Endodermal cell (in vitro differentiated cells): ENCODE measurements around the gene ATP5ME. TPM values are rescaled to one million over a fixed set of nuclear protein-coding genes. Genes with fewer than 3 reads are reported as not detected.

Experiments used
- DNase-seq: peaks from one replicate; pipeline ENCODE4 v3.0.0-alpha.2; 2017
- H3K27ac ChIP-seq: 2 replicates; pipeline ENCODE4 v1.5.1; 2013; ENCODE audit warnings: mild to moderate bottlenecking, low read depth, low read length, moderate library complexity
- H3K27me3 ChIP-seq: 2 replicates; pipeline ENCODE4 v1.6.1; 2013; ENCODE audit warnings: mild to moderate bottlenecking, low read length, moderate library complexity; ENCODE audit not compliant: insufficient read depth, control insufficient read depth, poor library complexity, severe bottlenecking
- H3K36me3 ChIP-seq: 2 replicates; pipeline ENCODE4 v1.7.0; 2013; ENCODE audit warnings: mild to moderate bottlenecking, low read length, moderate library complexity; ENCODE audit not compliant: control insufficient read depth, insufficient read depth
- H3K4me1 ChIP-seq: one replicate; pipeline ENCODE4 v1.7.0; 2013; ENCODE audit warnings: low read length; ENCODE audit not compliant: control insufficient read depth, insufficient read depth
- H3K4me3 ChIP-seq: 2 replicates; pipeline ENCODE4 v1.5.1; 2013; ENCODE audit warnings: mild to moderate bottlenecking, low read length, moderate library complexity
- H3K9ac ChIP-seq: 2 replicates; pipeline ENCODE4 v1.6.1; 2013; ENCODE audit warnings: mild to moderate bottlenecking, low read length, moderate library complexity; ENCODE audit not compliant: poor library complexity, severe bottlenecking; ENCODE audit errors: extremely low read depth
- H3K9me3 ChIP-seq: 2 replicates; pipeline ENCODE4 v1.6.1; 2013; ENCODE audit warnings: mild to moderate bottlenecking, low read length, moderate library complexity; ENCODE audit not compliant: control insufficient read depth
- H3K27ac Mint-ChIP-seq: 2 replicates; pipeline ENCODE4 v1.8.0; 2020; ENCODE audit warnings: mixed read lengths
- H3K27me3 Mint-ChIP-seq: 2 replicates; pipeline ENCODE4 v1.8.0; 2021; ENCODE audit warnings: mild to moderate bottlenecking, mixed read lengths; ENCODE audit not compliant: insufficient read depth
- H3K36me3 Mint-ChIP-seq: 2 replicates; pipeline ENCODE4 v1.8.0; 2020; ENCODE audit warnings: low read depth, mixed read lengths
- H3K4me1 Mint-ChIP-seq: 2 replicates; pipeline ENCODE4 v1.8.0; 2020; ENCODE audit warnings: mixed read lengths
- H3K4me3 Mint-ChIP-seq: 2 replicates; pipeline ENCODE4 v1.8.0; 2020; ENCODE audit warnings: mild to moderate bottlenecking, moderate library complexity, mixed read lengths
- H3K9me3 Mint-ChIP-seq: 2 replicates; pipeline ENCODE4 v1.8.0; 2020; ENCODE audit warnings: mild to moderate bottlenecking, mixed read lengths
- CTCF ChIP-seq: fragments of 200-600 bp; sonication (generic); conservative IDR thresholded peaks from 2 replicates; pipeline ENCODE4 v1.5.0; 2021; ENCODE audit warnings: antibody characterized with exemption, mild to moderate bottlenecking
- WGBS, 2 experiments: methylation state at CpG; one replicate each; pipeline versions ENCODE4 v1.1.5 to v1.1.7; 2013; ENCODE audit warnings: missing lambda C conversion rate in 2 of 2, mixed read lengths in 1 of 2; ENCODE audit not compliant: insufficient coverage in 1 of 2, insufficient read length in 1 of 2; 5-methylcytosine and 5-hydroxymethylcytosine counted together
- total RNA-seq, 2 donors: library from RNA; stranded (reverse); fragmentation: NEBNext Ultra II Directional in 1 of 2; extraction: Animal tissue kit (Norgen Biotek cat#: 25700) in 1 of 2; gene quantifications; 2 replicates in 1 of 2; 3 replicates in 1 of 2; pipeline ENCODE4 v1.2.1, GENCODE V29; 2021

Gene ATP5ME
- total RNA-seq, 2 donors from 2014 or later: 407 to 456 TPM

DNA sequence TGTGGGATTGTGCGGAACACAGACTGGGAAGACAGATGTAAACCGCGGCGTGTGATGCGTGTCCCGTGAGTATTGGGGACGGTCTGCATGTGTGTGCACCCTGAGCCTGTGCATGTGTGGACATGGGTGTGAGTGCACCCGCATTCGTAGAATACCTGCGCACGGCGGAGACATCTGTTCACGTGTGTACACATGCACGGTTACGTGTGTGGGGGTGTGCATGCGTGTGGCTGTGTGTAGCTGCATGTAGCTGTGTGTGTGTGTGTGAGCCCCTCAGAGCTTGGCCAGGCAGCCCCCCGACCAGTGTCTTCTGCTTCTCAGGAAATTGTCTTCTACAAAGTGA, 19.6 kb downstream of the ATP5ME start:
- Mint-ChIP-seq H3K27ac (no peak overlapping the region), H3K9me3 (no peaks in the 10 kb centered on the region), H3K4me3 (no peak overlapping the region), H3K36me3 (no peaks in the 10 kb centered on the region), H3K27me3 (no peaks in the 10 kb centered on the region), H3K4me1 (no peaks in the 10 kb centered on the region)
- no peak for TF ChIP-seq CTCF
- Histone ChIP-seq H3K9ac (no peak overlapping the region), H3K4me1 (no peaks in the 10 kb centered on the region), H3K4me3 (no peak overlapping the region), H3K27me3 (no peaks in the 10 kb centered on the region), H3K9me3 (no peaks in the 10 kb centered on the region), H3K27ac (no peak overlapping the region), H3K36me3 (no peaks in the 10 kb centered on the region)
- 93 to 95% methylated on average over 16 to 17 of the region's 17 CpGs for WGBS, 2 experiments
- DNase-seq: no peak

DNA sequence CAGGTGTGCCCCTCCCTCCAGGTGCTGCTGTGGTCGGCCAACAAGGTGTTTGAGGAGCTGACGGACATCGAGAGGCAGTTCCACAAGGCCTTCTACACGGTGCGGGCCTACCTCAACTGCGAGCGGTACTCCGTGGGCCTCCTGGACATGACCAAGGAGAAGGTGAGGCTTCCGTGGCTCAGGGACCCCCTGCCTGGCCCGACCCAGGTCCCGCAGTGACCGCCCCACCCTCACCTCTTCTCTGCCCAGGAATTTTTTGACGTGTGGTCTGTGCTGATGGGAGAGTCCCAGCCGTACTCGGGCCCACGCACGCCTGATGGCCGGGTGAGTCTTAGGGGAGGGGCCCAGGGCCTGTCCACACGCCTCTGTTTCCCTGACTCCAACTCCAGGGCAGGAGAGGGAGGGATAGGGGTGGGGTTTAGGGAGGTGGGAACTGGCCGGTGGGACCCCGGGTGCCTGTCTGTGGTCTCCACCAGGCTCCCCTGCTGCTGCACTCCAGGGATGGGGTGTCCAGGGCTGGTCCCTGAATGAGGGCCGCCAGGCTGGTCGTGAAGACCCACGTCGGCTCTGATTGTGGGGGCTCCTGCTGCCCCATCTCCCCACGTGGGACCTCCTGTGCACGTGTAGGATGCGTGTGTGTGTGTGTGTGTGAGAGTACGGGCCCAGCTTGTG, 20.1 kb downstream of the ATP5ME start:
- 91 to 97% methylated on average over 7 to 29 of the region's 29 CpGs for WGBS, 2 experiments
- no peaks in the 10 kb centered on the region for H3K36me3 Mint-ChIP-seq
- H3K4me1 Mint-ChIP-seq: no peaks in the 10 kb centered on the region
- H3K27me3 Mint-ChIP-seq: no peaks in the 10 kb centered on the region
- H3K27ac Mint-ChIP-seq: no peak overlapping the region
- no peak overlapping the region for H3K4me3 Mint-ChIP-seq
- no peak overlapping the region for H3K9ac ChIP-seq
- H3K27ac ChIP-seq: no peak overlapping the region
- H3K9me3 ChIP-seq: no peaks in the 10 kb centered on the region
- DNase-seq: no peak
- no peak overlapping the region for H3K4me3 ChIP-seq
- H3K4me1 ChIP-seq: no peaks in the 10 kb centered on the region
- no peaks in the 10 kb centered on the region for H3K36me3 ChIP-seq
- H3K27me3 ChIP-seq: no peaks in the 10 kb centered on the region
- H3K9me3 Mint-ChIP-seq: no peaks in the 10 kb centered on the region
- no peak for TF ChIP-seq CTCF

GRCh38 chr4:653080-653821, 20.8 kb downstream of the ATP5ME start:
- Mint-ChIP-seq H3K9me3 (no peaks in the 10 kb centered on the region), H3K4me1 (no peaks in the 10 kb centered on the region), H3K27ac (no peak overlapping the region), H3K36me3 (no peaks in the 10 kb centered on the region), H3K4me3 (no peak overlapping the region), H3K27me3 (no peaks in the 10 kb centered on the region)
- Histone ChIP-seq H3K27me3 (no peaks in the 10 kb centered on the region), H3K9ac (no peak overlapping the region), H3K9me3 (no peaks in the 10 kb centered on the region), H3K4me3 (no peak overlapping the region), H3K36me3 (no peaks in the 10 kb centered on the region), H3K4me1 (no peaks in the 10 kb centered on the region), H3K27ac (no peak overlapping the region)
- TF ChIP-seq CTCF: no peak
- DNase-seq: peak; percentile 45
- whole genome bisulfite sequencing, 2 experiments: 91 to 95% methylated on average over 20 to 35 of the region's 35 CpGs
